ENCODE results near the gene MAPK4. TPM values are rescaled to one million over a fixed set of nuclear protein-coding genes. Genes with fewer than 3 reads are reported as not detected.

MAPK4 gene
- total and polyA plus RNA-seq, 2 donors from 2014 or later: 9.0 to 9.2 TPM

DNA sequence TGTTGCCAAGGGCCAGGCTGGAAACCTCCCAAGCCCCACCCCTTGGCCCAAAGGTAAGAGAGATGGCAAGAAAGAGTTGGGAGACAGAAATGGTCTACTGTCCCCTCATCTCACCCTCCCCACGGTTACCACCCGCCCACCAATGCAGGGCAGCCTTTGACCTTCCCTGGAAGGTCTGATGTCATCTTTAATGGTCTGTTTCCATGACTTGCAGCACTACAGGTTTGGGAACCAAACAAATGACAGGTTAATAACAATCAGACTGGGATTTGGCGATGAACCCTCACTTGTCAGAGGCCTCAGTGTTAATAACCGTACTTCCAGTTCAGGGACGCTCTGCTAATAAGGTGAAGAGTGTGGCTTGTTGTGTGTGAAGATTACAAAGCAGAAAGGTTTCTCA, 189.5 kb downstream of the MAPK4 start:
- Histone ChIP-seq H3K9me3 (ENCODE audit: control insufficient read depth in 2 of 3, insufficient read depth in 1 of 3, low read length in 3 of 3) (no peaks in the 10 kb centered on the region), H3K4me1 (ENCODE audit: control insufficient read depth in 2 of 3, insufficient read depth in 2 of 3, low read depth in 1 of 3, low read length in 3 of 3) (peaks cover 0 to 3% (median 0%) of the 10 kb centered on the region in 3 donors), H3K27me3 (ENCODE audit: control insufficient read depth, insufficient read depth, low read length) (no peaks in the 10 kb centered on the region), H3K4me3 (ENCODE audit: low read length in 3 of 3) (no peak overlapping the region), H3K27ac (ENCODE audit: low read depth in 2 of 2, low read length in 2 of 2) (no peak overlapping the region), H3K9ac (ENCODE audit: low read length in 3 of 3) (no peak overlapping the region), H3K36me3 (ENCODE audit: control insufficient read depth in 2 of 3, insufficient read depth in 3 of 3, low read length in 3 of 3) (no peaks in the 10 kb centered on the region)
- TF ChIP-seq, protein P1, sequence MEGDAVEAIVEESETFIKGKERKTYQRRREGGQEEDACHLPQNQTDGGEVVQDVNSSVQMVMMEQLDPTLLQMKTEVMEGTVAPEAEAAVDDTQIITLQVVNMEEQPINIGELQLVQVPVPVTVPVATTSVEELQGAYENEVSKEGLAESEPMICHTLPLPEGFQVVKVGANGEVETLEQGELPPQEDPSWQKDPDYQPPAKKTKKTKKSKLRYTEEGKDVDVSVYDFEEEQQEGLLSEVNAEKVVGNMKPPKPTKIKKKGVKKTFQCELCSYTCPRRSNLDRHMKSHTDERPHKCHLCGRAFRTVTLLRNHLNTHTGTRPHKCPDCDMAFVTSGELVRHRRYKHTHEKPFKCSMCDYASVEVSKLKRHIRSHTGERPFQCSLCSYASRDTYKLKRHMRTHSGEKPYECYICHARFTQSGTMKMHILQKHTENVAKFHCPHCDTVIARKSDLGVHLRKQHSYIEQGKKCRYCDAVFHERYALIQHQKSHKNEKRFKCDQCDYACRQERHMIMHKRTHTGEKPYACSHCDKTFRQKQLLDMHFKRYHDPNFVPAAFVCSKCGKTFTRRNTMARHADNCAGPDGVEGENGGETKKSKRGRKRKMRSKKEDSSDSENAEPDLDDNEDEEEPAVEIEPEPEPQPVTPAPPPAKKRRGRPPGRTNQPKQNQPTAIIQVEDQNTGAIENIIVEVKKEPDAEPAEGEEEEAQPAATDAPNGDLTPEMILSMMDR (IDR thresholded peaks at IDR 0.05; ENCODE audit: borderline replicate concordance, extremely low read depth, insufficient read depth): no peak
- intact Hi-C loops (cut with DNase I): no loop called here
- FAIRE-seq: no peak
- DNase-seq: no peak

DNA sequence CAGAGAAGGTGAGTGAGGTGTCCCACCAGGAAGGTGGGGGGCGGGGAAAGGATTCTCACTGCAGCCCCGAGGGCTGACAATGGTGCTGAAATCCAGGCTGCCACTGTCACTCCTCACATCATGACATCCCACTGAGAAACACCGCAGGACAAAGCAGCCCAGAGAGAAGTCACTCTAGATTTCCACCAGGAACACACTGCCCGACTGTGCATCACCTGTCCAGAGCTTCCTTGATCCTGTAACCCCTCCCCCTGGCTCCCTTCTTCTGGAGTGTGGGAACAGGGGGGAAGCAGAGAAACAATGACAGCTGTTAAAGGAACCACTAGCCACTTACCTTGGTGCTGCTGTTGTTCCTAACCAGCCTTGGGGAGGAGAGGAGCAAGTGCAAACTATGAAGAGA, 190.1 kb downstream of the MAPK4 start:
- Histone ChIP-seq H3K4me1 (ENCODE audit: control insufficient read depth in 2 of 3, insufficient read depth in 2 of 3, low read depth in 1 of 3, low read length in 3 of 3) (peaks cover 0 to 3% (median 0%) of the 10 kb centered on the region in 3 donors), H3K9ac (ENCODE audit: low read length in 3 of 3) (no peak overlapping the region), H3K9me3 (ENCODE audit: control insufficient read depth in 2 of 3, insufficient read depth in 1 of 3, low read length in 3 of 3) (no peaks in the 10 kb centered on the region), H3K27ac (ENCODE audit: low read depth in 2 of 2, low read length in 2 of 2) (no peak overlapping the region), H3K36me3 (ENCODE audit: control insufficient read depth in 2 of 3, insufficient read depth in 3 of 3, low read length in 3 of 3) (no peaks in the 10 kb centered on the region), H3K4me3 (ENCODE audit: low read length in 3 of 3) (no peak overlapping the region), H3K27me3 (ENCODE audit: control insufficient read depth, insufficient read depth, low read length) (no peaks in the 10 kb centered on the region)
- intact Hi-C loops (cut with DNase I): no loop called here
- FAIRE-seq (no peak), DNase-seq (no peak)
- TF ChIP-seq, protein P1 (IDR thresholded peaks at IDR 0.05; ENCODE audit: borderline replicate concordance, extremely low read depth, insufficient read depth): no peak

DNA sequence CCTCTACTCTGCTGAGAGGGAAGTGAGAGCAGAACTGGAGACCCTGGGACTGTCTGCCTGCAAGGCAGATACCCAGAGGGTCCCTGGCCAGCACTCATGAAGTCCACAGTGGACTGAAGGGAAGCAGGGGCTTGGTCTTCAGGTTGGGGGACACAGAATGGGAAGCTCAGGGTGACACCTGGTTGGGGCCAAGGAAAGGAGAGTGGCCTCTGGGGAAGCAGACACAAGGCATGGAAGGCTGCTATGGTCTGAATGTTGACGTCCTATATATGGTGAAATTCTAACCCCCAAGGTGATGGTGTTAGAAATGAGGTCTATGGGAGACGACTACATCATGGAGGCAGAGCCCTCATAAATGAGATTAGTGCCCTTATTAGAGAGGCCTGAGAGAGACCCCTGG, 190.7 kb downstream of the MAPK4 start:
- Histone ChIP-seq H3K27me3 (ENCODE audit: control insufficient read depth, insufficient read depth, low read length) (no peaks in the 10 kb centered on the region), H3K4me3 (ENCODE audit: low read length in 3 of 3) (no peak overlapping the region), H3K27ac (ENCODE audit: low read depth in 2 of 2, low read length in 2 of 2) (no peak overlapping the region), H3K9ac (ENCODE audit: low read length in 3 of 3) (no peak overlapping the region), H3K9me3 (ENCODE audit: control insufficient read depth in 2 of 3, insufficient read depth in 1 of 3, low read length in 3 of 3) (no peaks in the 10 kb centered on the region), H3K36me3 (ENCODE audit: control insufficient read depth in 2 of 3, insufficient read depth in 3 of 3, low read length in 3 of 3) (no peaks in the 10 kb centered on the region), H3K4me1 (ENCODE audit: control insufficient read depth in 2 of 3, insufficient read depth in 2 of 3, low read depth in 1 of 3, low read length in 3 of 3) (peaks cover 0 to 3% (median 0%) of the 10 kb centered on the region in 3 donors)
- DNase-seq: no peak
- intact Hi-C loops (cut with DNase I): no loop called here
- no peak for FAIRE-seq
- TF ChIP-seq, protein P1 (IDR thresholded peaks at IDR 0.05; ENCODE audit: borderline replicate concordance, extremely low read depth, insufficient read depth): no peak

DNA sequence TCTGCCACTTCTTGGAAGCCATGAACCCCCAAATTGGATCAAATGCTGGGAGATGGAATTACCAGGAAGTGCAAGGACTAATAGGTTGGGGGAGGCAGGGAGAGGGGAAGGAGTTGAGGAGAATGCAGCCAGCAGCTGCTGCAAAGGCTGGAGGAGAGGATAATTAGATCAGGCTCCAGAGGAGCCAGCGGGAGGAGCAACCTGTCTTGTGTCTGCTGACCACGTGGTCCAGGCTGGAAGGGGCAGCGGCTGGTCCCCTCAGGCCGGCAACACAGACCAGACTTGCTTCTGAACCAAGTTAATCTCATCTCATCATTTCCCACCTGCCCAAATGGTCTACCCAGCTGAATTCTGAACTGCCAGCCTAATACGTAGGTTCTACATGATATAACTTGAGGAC, 191.6 kb downstream of the MAPK4 start:
- DNase-seq (peak in 4 of 5 donors; percentile 41 to 69 (median 52)), FAIRE-seq (no peak)

More for the DNA sequence above, 191.6 kb downstream of the MAPK4 start:
- H3K9ac ChIP-seq (ENCODE audit: low read length in 3 of 3): no peak overlapping the region
- H3K36me3 ChIP-seq (ENCODE audit: control insufficient read depth in 2 of 3, insufficient read depth in 3 of 3, low read length in 3 of 3): no peaks in the 10 kb centered on the region
- no peak overlapping the region for H3K4me3 ChIP-seq (ENCODE audit: low read length in 3 of 3)
- H3K4me1 ChIP-seq (ENCODE audit: control insufficient read depth in 2 of 3, insufficient read depth in 2 of 3, low read depth in 1 of 3, low read length in 3 of 3): peaks cover 0 to 3% (median 0%) of the 10 kb centered on the region in 3 donors
- no peaks in the 10 kb centered on the region for H3K27me3 ChIP-seq (ENCODE audit: control insufficient read depth, insufficient read depth, low read length)
- H3K9me3 ChIP-seq (ENCODE audit: control insufficient read depth in 2 of 3, insufficient read depth in 1 of 3, low read length in 3 of 3): no peaks in the 10 kb centered on the region
- no peak overlapping the region for H3K27ac ChIP-seq (ENCODE audit: low read depth in 2 of 2, low read length in 2 of 2)
- TF ChIP-seq, protein P1 (IDR thresholded peaks at IDR 0.05; ENCODE audit: borderline replicate concordance, extremely low read depth, insufficient read depth): no peak
- intact Hi-C loops (cut with DNase I): no loop called here
